B cell (primary cell): Measurements from ENCODE around the gene SRD5A1. TPM values are rescaled to one million over a fixed set of nuclear protein-coding genes. Genes with fewer than 3 reads are reported as not detected.

Source experiments
- ATAC-seq: fragments of 200-7000 bp; cut with Tn5 transposase; one replicate; pipeline ENCODE4 v1.10.0; 2021; ENCODE audit warnings: low read depth, mild to moderate bottlenecking, moderate number of reproducible peaks, moderate library complexity
- CTCF ChIA-PET: fragments of 350-600 bp; sonication (Branson Sonifier 250); formaldehyde crosslinking; loops from one replicate; lab custom pipeline; 2021; ENCODE audit warnings: antibody characterized with exemption, inconsistent platforms; lab: Charles Lee
- POLR2A ChIA-PET: fragments of 350-600 bp; sonication (Branson Sonifier 250); formaldehyde crosslinking; loops from one replicate; lab custom pipeline; 2021; ENCODE audit warnings: antibody characterized with exemption; lab: Charles Lee
- DNase-seq: peaks from one replicate; pipeline ENCODE4 v3.0.0; 2013
- H2AFZ ChIP-seq: 2 replicates; pipeline ENCODE4 v1.6.1; 2012; ENCODE audit warnings: mild to moderate bottlenecking, low read depth, low read length; ENCODE audit not compliant: insufficient read depth, poor library complexity, severe bottlenecking
- H3K27ac ChIP-seq, 2 donors: 1 replicate in 1 of 2; 2 replicates in 1 of 2; pipeline ENCODE4 v1.5.1; 2012 to 2013; ENCODE audit warnings: low read length in 2 of 2, mild to moderate bottlenecking in 2 of 2, moderate library complexity in 1 of 2
- H3K27me3 ChIP-seq, 4 experiments: fragments of 200-600 bp in 1 of 4; sonication (generic) in 1 of 4; replicated peaks in 1 of 4; 1 replicate in 2 of 4; 2 replicates in 2 of 4; pipeline versions ENCODE4 v1.6.1 to v1.7.0; 2013 to 2016; ENCODE audit warnings: low read length in 3 of 4, mild to moderate bottlenecking in 2 of 4, mixed read lengths in 1 of 4, moderate library complexity in 1 of 4; ENCODE audit not compliant: insufficient read depth in 4 of 4, control insufficient read depth in 3 of 4; ENCODE audit errors: control extremely low read depth in 1 of 4
- H3K36me3 ChIP-seq, 2 experiments: replicated peaks in 1 of 2; 1 replicate in 1 of 2; 2 replicates in 1 of 2; pipeline versions ENCODE4 v1.6.1 to v1.7.1; 2013; ENCODE audit warnings: low read length in 1 of 2; ENCODE audit not compliant: insufficient read depth in 2 of 2, control insufficient read depth in 1 of 2; ENCODE audit errors: control extremely low read depth in 1 of 2, extremely low read depth in 1 of 2
- H3K4me1 ChIP-seq, 2 donors: fragments of 200-600 bp in 1 of 2; sonication (generic) in 1 of 2; 1 replicate in 1 of 2; 2 replicates in 1 of 2; pipeline versions ENCODE4 v1.5.1 to v1.6.1; 2013 to 2017; ENCODE audit warnings: low read length in 2 of 2; ENCODE audit not compliant: control insufficient read depth in 2 of 2, insufficient read depth in 2 of 2
- H3K4me2 ChIP-seq: replicated peaks from 2 replicates; pipeline ENCODE3; 2012; ENCODE audit warnings: mild to moderate bottlenecking, low read depth, low read length; ENCODE audit not compliant: poor library complexity, severe bottlenecking
- H3K4me3 ChIP-seq, 5 experiments: fragments of 200-600 bp in 1 of 5; sonication (generic) in 1 of 5; 1 replicate in 3 of 5; 2 replicates in 2 of 5; pipeline versions ENCODE4 v1.5.1 to v1.7.0; 2011 to 2016; ENCODE audit warnings: low read length in 4 of 5, mild to moderate bottlenecking in 4 of 5, low read depth in 2 of 5, control low read depth in 1 of 5, moderate library complexity in 1 of 5; ENCODE audit not compliant: insufficient read depth in 1 of 5; ENCODE audit errors: control extremely low read depth in 1 of 5, extremely low read depth in 1 of 5
- H3K79me2 ChIP-seq: fragments of 200-600 bp; sonication (generic); one replicate; pipeline ENCODE4 v1.6.0; 2016; ENCODE audit warnings: low read length; ENCODE audit not compliant: control insufficient read depth, insufficient read depth
- H3K9ac ChIP-seq: fragments of 200-600 bp; sonication (generic); 2 replicates; pipeline ENCODE4 v1.6.1; 2017; ENCODE audit warnings: mild to moderate bottlenecking, low read length, moderate library complexity
- H3K9me3 ChIP-seq, 3 donors: one replicate each; pipeline versions ENCODE4 v1.6.1 to v1.7.1; 2013; ENCODE audit warnings: low read length in 2 of 3; ENCODE audit not compliant: control insufficient read depth in 2 of 3, insufficient read depth in 1 of 3; ENCODE audit errors: control extremely low read depth in 1 of 3
- H4K20me1 ChIP-seq: 2 replicates; pipeline ENCODE4 v1.6.0; 2012; ENCODE audit warnings: mild to moderate bottlenecking, low read length; ENCODE audit not compliant: insufficient read depth, control insufficient read depth, poor library complexity, severe bottlenecking
- H3K27ac Mint-ChIP-seq: one replicate; pipeline ENCODE4 v1.8.0; 2021; ENCODE audit warnings: mixed read lengths
- H3K27me3 Mint-ChIP-seq: one replicate; pipeline ENCODE4 v1.8.0; 2021; ENCODE audit warnings: mixed read lengths
- H3K4me1 Mint-ChIP-seq: one replicate; pipeline ENCODE4 v1.8.0; 2021; ENCODE audit warnings: mixed read lengths
- H3K4me3 Mint-ChIP-seq: one replicate; pipeline ENCODE4 v1.8.0; 2021; ENCODE audit warnings: mixed read lengths
- H3K9me3 Mint-ChIP-seq: one replicate; pipeline ENCODE4 v1.8.0; 2022; ENCODE audit warnings: mixed read lengths; ENCODE audit not compliant: insufficient read depth
- EZH2 ChIP-seq: IDR thresholded peaks from 2 replicates; pipeline ENCODE4 v1.6.1; 2012; ENCODE audit warnings: borderline replicate concordance, low read depth, mild to moderate bottlenecking, moderate library complexity, low read length; ENCODE audit not compliant: insufficient read depth, poor library complexity, severe bottlenecking
- WGBS: methylation state at CpG from one replicate; pipeline ENCODE4 v1.1.5; 2013; ENCODE audit warnings: missing lambda C conversion rate; ENCODE audit not compliant: insufficient coverage; 5-methylcytosine and 5-hydroxymethylcytosine counted together
- intact Hi-C: fragments of 100-400 bp; cut with micrococcal nuclease; formaldehyde crosslinking; loops from one replicate; pipeline ENCODE4 v1.10.0; 2022
- polyA plus RNA-seq: library from polyadenylated mRNA; depleted of rRNA; stranded (reverse); fragments of >200 nt; gene quantifications from 2 replicates; pipeline ENCODE4 v1.2.3, GENCODE V29; 2012
- total RNA-seq, 2 donors: library from RNA; stranded (reverse); fragments of 120-200 nt in 1 of 2; gene quantifications; 1 replicate in 1 of 2; 2 replicates in 1 of 2; pipeline versions ENCODE4 v1.2.3 to v1.2.4, GENCODE V29; 2013 to 2022
- TF ChIP-seq, protein P1 (sequence below): fragments of 200-600 bp; IDR thresholded peaks from one replicate; pipeline ENCODE4 v1.8.0; 2022; ENCODE audit warnings: antibody characterized with exemption, mild to moderate bottlenecking

The SRD5A1 gene
- total and polyA plus RNA-seq, 2 donors (not counting 1 experiment from before 2014, with no cell fraction given): 17.2 to 29.2 TPM

DNA sequence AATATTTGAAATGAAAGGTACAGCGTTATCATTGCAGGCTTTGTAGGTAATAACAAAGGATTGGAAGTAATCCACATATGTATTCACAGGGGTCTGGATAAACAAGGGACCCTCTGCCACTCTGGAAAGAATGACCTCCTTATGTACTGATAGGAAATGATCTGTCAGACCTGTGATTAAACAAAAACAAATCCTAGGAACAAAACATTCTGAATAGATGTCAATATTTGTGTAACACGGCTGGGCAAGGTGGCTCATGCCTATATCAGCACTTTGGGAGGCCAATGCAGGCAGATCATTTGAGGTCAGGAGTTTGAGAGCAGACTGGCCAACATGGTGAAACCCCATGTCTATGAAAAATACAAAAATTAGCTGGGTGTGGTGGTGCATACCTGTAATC lies 42.7 kb upstream of the SRD5A1 start:
- H4K20me1 ChIP-seq: no peaks in the 10 kb centered on the region
- no peaks in the 10 kb centered on the region for H3K36me3 ChIP-seq
- no peak overlapping the region for H3K4me3 ChIP-seq
- 82% methylated on average over 2 of the region's 2 CpGs for WGBS
- peaks cover 0 to 5% (median 0%) of the 10 kb centered on the region in 3 donors for H3K9me3 ChIP-seq
- TF ChIP-seq, protein P1, sequence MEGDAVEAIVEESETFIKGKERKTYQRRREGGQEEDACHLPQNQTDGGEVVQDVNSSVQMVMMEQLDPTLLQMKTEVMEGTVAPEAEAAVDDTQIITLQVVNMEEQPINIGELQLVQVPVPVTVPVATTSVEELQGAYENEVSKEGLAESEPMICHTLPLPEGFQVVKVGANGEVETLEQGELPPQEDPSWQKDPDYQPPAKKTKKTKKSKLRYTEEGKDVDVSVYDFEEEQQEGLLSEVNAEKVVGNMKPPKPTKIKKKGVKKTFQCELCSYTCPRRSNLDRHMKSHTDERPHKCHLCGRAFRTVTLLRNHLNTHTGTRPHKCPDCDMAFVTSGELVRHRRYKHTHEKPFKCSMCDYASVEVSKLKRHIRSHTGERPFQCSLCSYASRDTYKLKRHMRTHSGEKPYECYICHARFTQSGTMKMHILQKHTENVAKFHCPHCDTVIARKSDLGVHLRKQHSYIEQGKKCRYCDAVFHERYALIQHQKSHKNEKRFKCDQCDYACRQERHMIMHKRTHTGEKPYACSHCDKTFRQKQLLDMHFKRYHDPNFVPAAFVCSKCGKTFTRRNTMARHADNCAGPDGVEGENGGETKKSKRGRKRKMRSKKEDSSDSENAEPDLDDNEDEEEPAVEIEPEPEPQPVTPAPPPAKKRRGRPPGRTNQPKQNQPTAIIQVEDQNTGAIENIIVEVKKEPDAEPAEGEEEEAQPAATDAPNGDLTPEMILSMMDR: no peak
- TF ChIP-seq EZH2: no peak
- H3K79me2 ChIP-seq: no peaks in the 10 kb centered on the region
- H3K9ac ChIP-seq: no peak overlapping the region
- ATAC-seq (no peak), DNase-seq (no peak)
- no peak overlapping the region for H3K27ac ChIP-seq
- H3K9me3 Mint-ChIP-seq: no peaks in the 10 kb centered on the region
- H3K4me2 ChIP-seq: no peak overlapping the region
- POLR2A ChIA-PET: no interaction called here
- H3K27ac Mint-ChIP-seq: no peak overlapping the region
- no peaks in the 10 kb centered on the region for H3K27me3 ChIP-seq
- no peaks in the 10 kb centered on the region for H3K4me1 Mint-ChIP-seq
- H3K4me3 Mint-ChIP-seq: no peak overlapping the region
- CTCF ChIA-PET: no interaction called here
- intact Hi-C loops: no loop called here
- peaks cover 19% of the 10 kb centered on the region for H3K27me3 Mint-ChIP-seq
- no peaks in the 10 kb centered on the region for H3K4me1 ChIP-seq
- H2AFZ ChIP-seq: no peak overlapping the region

DNA sequence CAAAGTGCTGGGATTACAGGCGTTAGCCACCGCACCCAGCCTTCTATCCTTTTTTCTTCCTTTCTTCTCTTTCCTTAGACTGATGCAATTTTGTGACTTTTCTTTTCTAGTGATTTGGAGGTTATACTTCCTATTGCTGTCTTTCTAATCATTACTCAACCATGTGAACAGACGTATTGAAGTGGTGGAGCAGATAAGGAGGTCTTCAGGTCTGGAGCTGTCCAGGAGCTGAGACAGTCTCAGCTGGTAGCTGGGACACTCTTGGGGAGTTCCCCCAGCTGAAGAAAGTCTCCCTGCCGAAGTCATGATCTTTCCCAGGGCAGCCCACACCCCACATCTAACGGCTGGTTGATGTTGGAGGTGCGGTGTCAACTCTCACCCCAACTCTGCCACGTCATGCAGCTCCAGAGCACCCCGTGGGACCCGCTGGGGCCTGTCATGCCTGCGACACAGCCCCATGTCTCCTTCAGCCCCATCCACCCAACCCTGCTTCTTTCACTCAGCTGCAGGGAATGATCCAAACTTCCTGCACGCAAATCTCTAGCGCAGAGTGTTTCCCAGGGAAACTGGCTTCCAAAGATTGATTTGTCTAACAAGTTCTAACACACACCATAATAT lies 41.5 kb upstream of the SRD5A1 start:
- H3K4me3 Mint-ChIP-seq: no peak overlapping the region
- H3K4me1 ChIP-seq: no peaks in the 10 kb centered on the region
- H3K4me1 Mint-ChIP-seq: no peaks in the 10 kb centered on the region
- H3K27ac Mint-ChIP-seq: no peak overlapping the region
- H3K9me3 Mint-ChIP-seq: no peaks in the 10 kb centered on the region
- H3K27ac ChIP-seq: no peak overlapping the region
- peaks cover 0 to 5% of the 10 kb centered on the region in 2 experiments for H3K36me3 ChIP-seq
- WGBS: 90% methylated on average over 6 of the region's 12 CpGs
- H3K79me2 ChIP-seq: no peaks in the 10 kb centered on the region
- ChIA-PET CTCF (no interaction called here), POLR2A (no interaction called here)
- H2AFZ ChIP-seq: no peak overlapping the region
- H3K9ac ChIP-seq: no peak overlapping the region
- TF ChIP-seq, protein P1: no peak
- TF ChIP-seq EZH2: no peak
- H3K4me3 ChIP-seq: no peak overlapping the region
- H4K20me1 ChIP-seq: no peaks in the 10 kb centered on the region
- DNase-seq (no peak), ATAC-seq (no peak)
- no peak overlapping the region for H3K4me2 ChIP-seq
- H3K27me3 Mint-ChIP-seq: peaks cover 11% of the 10 kb centered on the region
- peaks cover 0 to 10% (median 0%) of the 10 kb centered on the region in 3 donors for H3K9me3 ChIP-seq
- H3K27me3 ChIP-seq: no peaks in the 10 kb centered on the region
- intact Hi-C loops: no loop called here
